CD4-positive, alpha-beta T cell (primary cell): ENCODE results near the gene CYTIP. TPM values are rescaled to one million over a fixed set of nuclear protein-coding genes. Genes with fewer than 3 reads are reported as not detected.

Source experiments
- ATAC-seq: fragments of 200-7000 bp; cut with Tn5 transposase; one replicate; pipeline ENCODE4 v1.10.0; 2022; ENCODE audit warnings: mild to moderate bottlenecking; ENCODE audit not compliant: poor library complexity
- CTCF ChIA-PET: fragments of 350-600 bp; sonication (Branson Sonifier 250); formaldehyde crosslinking; loops from one replicate; lab custom pipeline; 2021; ENCODE audit warnings: antibody characterized with exemption, inconsistent platforms; lab: Charles Lee
- POLR2A ChIA-PET: fragments of 350-600 bp; sonication (Branson Sonifier 250); formaldehyde crosslinking; loops from one replicate; lab custom pipeline; 2021; ENCODE audit warnings: antibody characterized with exemption, inconsistent platforms; lab: Charles Lee
- DNase-seq, 14 experiments: peaks; one replicate each; pipeline ENCODE4 v3.0.0-alpha.2; 2013 to 2020; ENCODE audit warnings: mixed read lengths in 2 of 14
- H3K27ac ChIP-seq, 2 donors: one replicate each; pipeline versions ENCODE4 v1.5.1 to v1.7.0; 2013; ENCODE audit warnings: low read length in 2 of 2, low read depth in 1 of 2, mild to moderate bottlenecking in 1 of 2
- H3K27me3 ChIP-seq, 2 experiments: 1 replicate in 1 of 2; 2 replicates in 1 of 2; pipeline versions ENCODE4 v1.6.1 to v1.7.0; 2013; ENCODE audit warnings: low read length in 2 of 2, control low read depth in 1 of 2, mild to moderate bottlenecking in 1 of 2, moderate library complexity in 1 of 2; ENCODE audit not compliant: insufficient read depth in 2 of 2, control insufficient read depth in 1 of 2
- H3K36me3 ChIP-seq: one replicate; pipeline ENCODE4 v1.6.1; 2013; ENCODE audit warnings: low read length, control low read depth; ENCODE audit not compliant: insufficient read depth
- H3K4me1 ChIP-seq: one replicate; pipeline ENCODE4 v1.6.1; 2013; ENCODE audit warnings: low read length, control low read depth; ENCODE audit not compliant: insufficient read depth
- H3K4me3 ChIP-seq: one replicate; pipeline ENCODE4 v1.5.1; 2013; ENCODE audit warnings: mild to moderate bottlenecking, low read length, moderate library complexity
- H3K9me3 ChIP-seq, 2 experiments: 1 replicate in 1 of 2; 2 replicates in 1 of 2; pipeline versions ENCODE4 v1.6.1 to v1.7.0; 2013; ENCODE audit warnings: low read length in 2 of 2, mild to moderate bottlenecking in 2 of 2, control low read depth in 1 of 2, moderate library complexity in 1 of 2; ENCODE audit not compliant: control insufficient read depth in 1 of 2, insufficient read depth in 1 of 2
- H3K27ac Mint-ChIP-seq: one replicate; pipeline ENCODE4 v1.8.0; 2020; ENCODE audit warnings: mixed read lengths
- H3K27me3 Mint-ChIP-seq: one replicate; pipeline ENCODE4 v1.8.0; 2021; ENCODE audit warnings: mixed read lengths
- H3K36me3 Mint-ChIP-seq: one replicate; pipeline ENCODE4 v1.8.0; 2021; ENCODE audit warnings: low read depth, mixed read lengths
- H3K4me1 Mint-ChIP-seq: one replicate; pipeline ENCODE4 v1.8.0; 2021; ENCODE audit warnings: low read depth, mixed read lengths
- H3K4me3 Mint-ChIP-seq: one replicate; pipeline ENCODE4 v1.8.0; 2020; ENCODE audit warnings: mild to moderate bottlenecking, mixed read lengths
- H3K9me3 Mint-ChIP-seq: one replicate; pipeline ENCODE4 v1.8.0; 2020; ENCODE audit warnings: mixed read lengths
- CTCF ChIP-seq: fragments of 200-600 bp; IDR thresholded peaks from one replicate; pipeline ENCODE4 v1.8.0; 2022; ENCODE audit warnings: antibody characterized with exemption, mild to moderate bottlenecking
- intact Hi-C, 2 experiments: fragments of 100-400 bp; cut with DNase I in 1 of 2; cut with micrococcal nuclease in 1 of 2; formaldehyde crosslinking; loops; one replicate each; pipeline versions ENCODE4 v1.15.1 to v1.9.0; 2023 to 2025; cut with DNase I, micrococcal nuclease
- total RNA-seq, 174 experiments: library from RNA in 2 of 174; stranded (reverse) in 2 of 174; gene quantifications; one replicate each; pipeline ENCODE4 v1.2.3 and lab custom pipeline; 2021 to 2026

The CYTIP gene
- total RNA-seq, 2 experiments from 2014 or later = 474 to 490 TPM

GRCh38 chr2:157447741-157448140, 3.9 kb upstream of the CYTIP start:
- intact Hi-C loops = no loop called here
- H3K36me3 Mint-ChIP-seq = peaks cover 20% of the 10 kb centered on the region
- ATAC-seq (no peak), DNase-seq (peak in 3 of 14 experiments; percentile 35 to 68 (median 43))
- peak overlapping the region; percentile 75 for H3K4me3 Mint-ChIP-seq
- Histone ChIP-seq H3K4me3 (peak overlapping the region; percentile 3), H3K27me3 (no peaks in the 10 kb centered on the region), H3K36me3 (no peaks in the 10 kb centered on the region), H3K9me3 (no peaks in the 10 kb centered on the region), H3K4me1 (peaks cover 9% of the 10 kb centered on the region), H3K27ac (peak overlapping the region; percentile 6 to 40)
- peaks cover 61% of the 10 kb centered on the region for H3K4me1 Mint-ChIP-seq
- CTCF ChIA-PET = interaction anchor here (0.7 to 2.5 kb wide), 5 partner anchors 10 to 121 kb away, joined by 3 to 11 read pairs (median 3); no protein-coding TSS in a partner anchor
- no peak for TF ChIP-seq CTCF
- no peaks in the 10 kb centered on the region for H3K27me3 Mint-ChIP-seq
- POLR2A ChIA-PET = interaction anchor here (0.7 to 4.3 kb wide), 14 partner anchors 8 to 128 kb away, joined by 3 to 22 read pairs (median 8); no protein-coding TSS in a partner anchor
- peaks cover 2% of the 10 kb centered on the region for H3K9me3 Mint-ChIP-seq
- H3K27ac Mint-ChIP-seq = peak overlapping the region; percentile 97

- Mint-ChIP-seq H3K27me3 (no peaks in the 10 kb centered on the region), H3K27ac (peak overlapping the region; percentile 97), H3K9me3 (peaks cover 2% of the 10 kb centered on the region), H3K4me3 (peak overlapping the region; percentile 75), H3K4me1 (peaks cover 55% of the 10 kb centered on the region), H3K36me3 (peaks cover 28% of the 10 kb centered on the region)
- Histone ChIP-seq H3K4me1 (peaks cover 9% of the 10 kb centered on the region), H3K4me3 (peak overlapping the region; percentile 3), H3K36me3 (no peaks in the 10 kb centered on the region), H3K27me3 (no peaks in the 10 kb centered on the region), H3K9me3 (no peaks in the 10 kb centered on the region), H3K27ac (peak overlapping the region; percentile 6 to 38)
- no peak for TF ChIP-seq CTCF
- ChIA-PET CTCF (interaction anchor here (0.7 to 2.5 kb wide), 5 partner anchors 9 to 120 kb away, joined by 3 to 11 read pairs (median 3); no protein-coding TSS in a partner anchor), POLR2A (interaction anchor here (0.8 to 4.3 kb wide), 15 partner anchors 7 to 127 kb away, joined by 3 to 22 read pairs (median 7); no protein-coding TSS in a partner anchor)
- ATAC-seq (no peak), DNase-seq (peak in 2 of 14 experiments; percentile 32 to 39)
- intact Hi-C loops = no loop called here
Observed at GRCh38 chr2:157447031-157447430, 3.1 kb upstream of the CYTIP start.

GRCh38 chr2:157444641-157445040, 752 bp upstream of the CYTIP start:
- Mint-ChIP-seq H3K9me3 (no peaks in the 10 kb centered on the region), H3K27me3 (no peaks in the 10 kb centered on the region), H3K36me3 (peaks cover 51% of the 10 kb centered on the region), H3K4me3 (peak overlapping the region; percentile 95), H3K27ac (peak overlapping the region; percentile 97), H3K4me1 (peaks cover 44% of the 10 kb centered on the region)
- no peaks in the 10 kb centered on the region for H3K9me3 ChIP-seq
- H3K27me3 ChIP-seq = no peaks in the 10 kb centered on the region
- POLR2A ChIA-PET = interaction anchor here (0.6 to 17.5 kb wide), 20 partner anchors 11 to 1012 kb away, joined by 3 to 384 read pairs (median 10); partner anchors contain the start of genes CCDC148 and PKP4
- peaks cover 11% of the 10 kb centered on the region for H3K36me3 ChIP-seq
- peaks cover 9% of the 10 kb centered on the region for H3K4me1 ChIP-seq
- intact Hi-C loops = loop anchor here (1.0 to 5.0 kb wide), 5 partner anchors 9 to 48 kb away; no protein-coding TSS in a partner anchor
- no peak for TF ChIP-seq CTCF
- CTCF ChIA-PET = interaction anchor here (1.5 to 1.9 kb wide), 2 partner anchors 10 to 48 kb away, joined by 4 to 7 read pairs; no protein-coding TSS in a partner anchor
- ATAC-seq (no peak), DNase-seq (peak in 5 of 14 experiments; percentile 28 to 48 (median 42))
- peak overlapping the region; percentile 72 for H3K4me3 ChIP-seq
- H3K27ac ChIP-seq = peak overlapping the region; percentile 46 to 97
